Measurements from ENCODE around the gene KCTD7. TPM values are rescaled to one million over a fixed set of nuclear protein-coding genes. Genes with fewer than 3 reads are reported as not detected.
"Not testable (repeated sequence)": the region's sequence is repeated elsewhere in the genome, so short reads cannot be mapped to it uniquely, and the experiment has no call there.

The KCTD7 gene
- 14.9 and 18.1 TPM in 2 replicates for total RNA-seq (2014; rRNA removed; shearing (Covaris generic))

GRCh38 chr7:66628361-66629221, at the start of gene KCTD7:
KCTD7 (plus strand) TSS chr7:66628881; CDS start chr7:66629065, 184 bp downstream.
- peak; percentile 98 for DNase-seq (ENCODE audit: low spot score)

DNA sequence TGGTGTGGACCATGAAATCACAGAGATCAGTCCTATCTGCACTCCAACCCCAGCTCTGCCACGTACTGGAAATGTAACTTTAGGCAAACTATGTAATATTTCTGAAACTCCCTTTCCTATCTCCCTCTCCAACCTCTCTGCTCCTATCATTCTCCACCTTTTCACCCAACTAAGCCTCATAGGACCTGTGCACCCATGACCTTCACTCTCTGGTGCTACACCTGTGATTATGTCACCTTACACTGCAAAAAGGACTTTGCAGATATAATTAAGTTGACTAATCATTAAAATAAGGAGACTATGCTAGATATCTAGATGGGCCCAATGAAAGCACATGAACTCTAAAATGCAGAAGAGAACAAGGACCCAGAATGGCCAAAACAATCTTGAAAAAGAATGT, 48.3 kb upstream of the KCTD7 start:
- DNase-seq (ENCODE audit: low spot score) = not testable (repeated sequence)

- DNase-seq (ENCODE audit: low spot score) = not testable (repeated sequence)
Measured at GRCh38 chr7:66582816-66583489, 45.7 kb upstream of the KCTD7 start.

DNA sequence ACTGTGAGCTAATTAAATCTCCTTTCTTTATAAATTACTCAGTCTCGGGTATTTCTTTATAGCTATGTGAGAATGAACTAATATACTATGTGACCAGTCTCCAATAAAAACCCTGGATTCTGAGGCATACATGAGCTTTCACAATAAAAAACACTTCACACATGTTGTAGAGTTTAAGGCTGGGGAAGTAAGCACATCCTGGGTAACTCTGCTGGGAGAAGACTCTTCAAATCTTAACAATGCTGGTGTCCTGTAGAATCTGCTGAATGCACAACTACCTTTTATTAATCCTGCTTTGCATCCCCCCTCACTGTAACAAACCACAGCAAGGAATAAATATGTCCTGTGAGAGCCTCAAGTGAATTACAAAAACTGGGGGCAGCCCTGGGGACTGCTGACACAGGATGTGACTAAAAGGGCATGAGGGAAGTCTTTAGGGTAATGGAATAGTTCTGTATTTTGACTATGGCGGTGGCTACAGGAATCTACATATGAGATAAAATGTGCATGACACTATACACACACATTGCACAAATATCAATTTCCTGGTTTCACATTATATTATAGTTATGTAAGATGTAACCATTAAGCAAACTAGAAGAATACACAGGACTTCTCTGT, 45.1 kb upstream of the KCTD7 start:
- DNase-seq (ENCODE audit: low spot score) = no peak

DNA sequence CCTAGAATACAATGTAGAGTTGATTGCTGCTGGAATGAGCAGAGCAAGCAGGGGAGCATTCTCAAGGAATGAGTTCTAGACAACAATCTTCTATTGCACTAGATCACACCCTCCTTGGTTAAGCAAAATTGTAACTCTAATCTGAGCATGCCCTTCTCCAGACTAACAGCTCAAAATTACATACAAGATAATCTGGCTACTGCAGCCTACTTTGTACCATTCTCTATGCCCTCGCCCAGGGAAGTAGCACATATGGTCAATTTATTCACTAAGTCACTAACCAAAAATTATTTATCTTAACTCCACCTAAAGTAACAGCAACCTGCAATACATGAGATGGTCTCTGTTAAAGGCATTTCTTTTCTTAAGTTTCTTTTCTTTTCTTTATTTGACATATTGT, 42.5 kb upstream of the KCTD7 start:
- DNase-seq (ENCODE audit: low spot score) = no peak

- DNase-seq (ENCODE audit: low spot score) = not testable (repeated sequence)
Measured at GRCh38 chr7:66588226-66588625, 40.5 kb upstream of the KCTD7 start.

GRCh38 chr7:66588856-66589570, 39.7 kb upstream of the KCTD7 start:
- DNase-seq (ENCODE audit: low spot score) = not testable (repeated sequence)

DNA sequence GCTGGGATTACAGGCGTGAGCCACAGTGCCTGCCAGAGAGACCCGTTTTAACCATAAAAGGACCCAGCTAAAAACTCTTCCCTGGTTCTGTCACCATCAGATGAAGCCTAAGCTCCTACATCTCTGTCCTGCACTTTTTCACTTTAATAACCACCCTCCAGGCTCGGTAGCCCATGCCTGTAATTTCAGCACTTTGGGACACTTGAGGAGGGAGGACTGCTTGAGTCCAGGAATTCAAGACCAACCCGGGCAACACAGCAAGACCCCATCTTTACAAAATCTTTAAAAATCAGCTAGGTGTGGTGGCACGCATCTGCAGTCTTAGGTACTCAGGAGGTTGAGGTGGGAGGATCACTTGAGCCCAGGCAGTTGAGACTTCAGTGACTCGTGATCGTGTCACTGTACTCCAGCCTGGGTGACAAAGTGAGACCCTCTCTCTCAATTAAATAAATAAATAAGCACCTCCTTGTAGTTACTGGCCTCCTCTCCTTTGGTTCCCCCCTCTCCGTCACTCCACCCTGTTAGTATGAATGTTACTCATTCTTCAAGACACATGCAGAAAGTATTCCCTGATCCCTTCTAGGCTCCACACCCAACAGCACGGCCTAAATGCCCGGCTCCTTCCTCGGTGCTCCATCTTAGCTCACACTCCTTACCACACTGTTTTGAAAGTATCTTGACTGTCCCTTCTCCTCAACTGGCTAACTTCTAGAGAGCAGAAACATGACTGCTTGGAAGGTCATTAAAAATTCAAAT, 38.2 kb upstream of the KCTD7 start:
- DNase-seq (ENCODE audit: low spot score) = peak; percentile 45

GRCh38 chr7:66591058-66591798, 37.5 kb upstream of the KCTD7 start:
- DNase-seq (ENCODE audit: low spot score) = not testable (repeated sequence)

- DNase-seq (ENCODE audit: low spot score) = peak; percentile 88
Measured at GRCh38 chr7:66591799-66592596, 36.7 kb upstream of the KCTD7 start.

- not testable (repeated sequence) for DNase-seq (ENCODE audit: low spot score)
Measured at GRCh38 chr7:66592597-66593146, 36.0 kb upstream of the KCTD7 start.

- DNase-seq (ENCODE audit: low spot score) = not testable (repeated sequence)
Measured at GRCh38 chr7:66594082-66594481, 34.6 kb upstream of the KCTD7 start.

- no peak for DNase-seq (ENCODE audit: low spot score)
Measured at GRCh38 chr7:66597461-66597860, 31.2 kb upstream of the KCTD7 start.

DNA sequence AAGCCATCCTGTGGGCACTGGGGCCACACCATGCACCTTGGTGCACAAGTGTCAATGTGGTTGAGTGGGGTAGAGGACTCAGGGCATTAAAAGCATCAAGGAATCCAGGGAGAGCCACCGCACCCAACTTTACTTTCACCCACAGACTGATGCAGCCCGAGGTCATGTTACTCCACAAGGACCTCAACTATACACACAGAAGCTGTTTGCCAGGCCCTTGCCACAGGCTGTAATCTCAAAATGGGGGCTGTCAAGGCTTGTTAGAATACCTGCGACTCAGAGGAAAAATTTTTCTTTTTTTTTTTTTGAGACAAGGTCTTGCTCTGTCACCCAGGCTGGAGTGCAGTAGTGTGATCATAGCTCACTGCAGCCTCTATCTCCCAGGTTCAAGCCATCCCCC, 26.5 kb upstream of the KCTD7 start:
- DNase-seq (ENCODE audit: low spot score) = no peak

DNA sequence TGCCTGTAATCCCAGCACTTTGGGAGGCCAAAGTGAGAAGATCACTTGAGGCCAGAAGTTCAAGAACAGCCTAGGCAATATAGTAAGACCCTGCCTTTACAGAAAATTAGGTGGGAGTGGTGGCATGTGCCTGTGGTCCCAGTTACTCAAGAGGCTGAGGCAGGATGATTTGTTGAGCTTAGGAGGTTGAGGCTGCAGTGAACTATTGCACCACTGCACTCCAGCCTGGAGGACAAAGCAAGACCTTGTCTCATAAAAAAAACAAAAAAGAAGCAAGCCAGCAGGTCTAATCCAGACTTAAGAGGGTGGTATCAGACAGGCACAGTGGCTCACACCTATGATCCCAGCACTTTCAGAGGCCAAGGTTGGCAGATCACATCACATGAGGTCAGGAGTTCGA, 24.5 kb upstream of the KCTD7 start:
- DNase-seq (ENCODE audit: low spot score) = no peak

GRCh38 chr7:66606540-66607291, 22.0 kb upstream of the KCTD7 start:
- not testable (repeated sequence) for DNase-seq (ENCODE audit: low spot score)

- DNase-seq (ENCODE audit: low spot score) = no peak
Measured at GRCh38 chr7:66609176-66609575, 19.5 kb upstream of the KCTD7 start.

DNA sequence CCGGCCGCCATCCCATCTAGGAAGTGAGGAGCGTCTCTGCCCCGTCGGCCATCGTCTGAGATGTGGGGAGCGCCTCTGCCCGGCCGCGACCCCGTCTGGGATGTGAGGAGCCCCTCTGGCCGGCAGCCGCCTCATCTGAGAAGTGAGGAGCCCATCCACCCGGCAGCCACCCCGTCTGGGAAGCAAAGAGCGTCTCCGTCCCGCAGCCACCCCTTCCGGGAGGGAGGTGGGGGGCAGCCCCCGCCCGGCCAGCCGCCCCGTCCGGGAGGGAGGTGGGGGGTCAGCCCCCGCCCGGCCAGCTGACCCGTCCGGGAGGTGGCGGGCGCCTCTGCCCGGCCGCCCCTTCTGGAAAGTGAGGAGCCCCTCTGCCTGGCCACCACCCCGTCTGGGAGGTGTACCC, 14.1 kb upstream of the KCTD7 start:
- DNase-seq (ENCODE audit: low spot score) = not testable (repeated sequence)

Data from A172 (cell line).